GM12873 (cell line): Measurements from ENCODE around the gene CBLC.

Experiments
- CTCF ChIP-seq: IDR thresholded peaks from 2 replicates; pipeline ENCODE4 v1.5.1; 2012; ENCODE audit warnings: low read depth, mild to moderate bottlenecking, moderate library complexity, low read length, control low read depth; ENCODE audit not compliant: insufficient read depth; ENCODE audit errors: missing control alignments

The CBLC gene

DNA sequence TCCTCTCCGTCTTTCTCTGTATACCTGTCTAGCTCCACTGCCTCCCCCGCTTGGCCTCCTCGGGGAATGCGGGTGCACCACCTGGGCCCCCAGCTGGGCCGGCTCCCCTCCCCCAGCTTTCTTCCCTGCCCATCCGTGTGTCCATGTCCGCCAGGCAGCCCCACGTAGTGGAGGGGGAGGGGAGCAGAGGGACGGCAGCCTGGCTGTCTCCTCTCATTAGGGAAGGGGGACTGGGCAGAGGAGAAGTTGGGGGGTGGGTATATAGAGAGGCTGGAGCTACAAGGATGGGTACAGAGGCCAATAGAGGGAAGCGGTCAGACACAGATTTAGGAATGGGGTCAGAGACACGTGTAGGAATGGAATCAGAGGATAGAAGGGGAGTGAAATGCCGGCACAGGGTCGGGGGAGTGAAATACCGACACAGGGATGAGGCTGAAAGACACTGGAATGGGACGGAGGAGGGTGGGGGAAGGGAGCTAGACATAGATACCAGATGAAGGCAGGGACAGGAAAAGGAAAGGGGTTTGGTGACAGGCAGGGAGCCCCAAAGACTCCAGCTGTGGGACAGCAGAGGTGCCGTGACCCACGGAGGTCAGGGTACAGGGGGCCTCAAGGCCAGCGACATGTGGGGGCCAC is 71.2 kb downstream of the CBLC start:
- TF ChIP-seq CTCF = no peak
